ENCODE measurements around the gene TNS4.

DNA sequence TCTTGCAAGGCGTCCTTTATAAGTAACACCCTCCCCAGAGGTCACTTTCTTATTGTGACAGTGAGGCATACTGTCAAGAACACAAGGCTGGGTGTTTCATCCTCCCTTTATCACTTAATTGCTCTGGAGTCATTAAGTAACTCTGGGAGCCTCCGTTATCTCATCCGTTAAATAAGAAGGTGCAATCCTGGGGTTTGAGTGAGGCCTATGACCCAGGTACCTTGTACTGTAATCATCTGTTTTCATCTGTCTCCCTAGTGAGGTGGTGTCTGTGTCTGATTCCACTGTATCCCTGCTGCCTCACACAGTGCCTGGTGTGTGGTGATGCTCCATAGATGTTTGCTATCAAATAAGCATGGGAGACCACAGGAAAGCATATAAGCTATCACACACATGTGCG lies 17.7 kb downstream of the TNS4 start:
- TF ChIP-seq, protein P1, sequence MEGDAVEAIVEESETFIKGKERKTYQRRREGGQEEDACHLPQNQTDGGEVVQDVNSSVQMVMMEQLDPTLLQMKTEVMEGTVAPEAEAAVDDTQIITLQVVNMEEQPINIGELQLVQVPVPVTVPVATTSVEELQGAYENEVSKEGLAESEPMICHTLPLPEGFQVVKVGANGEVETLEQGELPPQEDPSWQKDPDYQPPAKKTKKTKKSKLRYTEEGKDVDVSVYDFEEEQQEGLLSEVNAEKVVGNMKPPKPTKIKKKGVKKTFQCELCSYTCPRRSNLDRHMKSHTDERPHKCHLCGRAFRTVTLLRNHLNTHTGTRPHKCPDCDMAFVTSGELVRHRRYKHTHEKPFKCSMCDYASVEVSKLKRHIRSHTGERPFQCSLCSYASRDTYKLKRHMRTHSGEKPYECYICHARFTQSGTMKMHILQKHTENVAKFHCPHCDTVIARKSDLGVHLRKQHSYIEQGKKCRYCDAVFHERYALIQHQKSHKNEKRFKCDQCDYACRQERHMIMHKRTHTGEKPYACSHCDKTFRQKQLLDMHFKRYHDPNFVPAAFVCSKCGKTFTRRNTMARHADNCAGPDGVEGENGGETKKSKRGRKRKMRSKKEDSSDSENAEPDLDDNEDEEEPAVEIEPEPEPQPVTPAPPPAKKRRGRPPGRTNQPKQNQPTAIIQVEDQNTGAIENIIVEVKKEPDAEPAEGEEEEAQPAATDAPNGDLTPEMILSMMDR (conservative IDR thresholded peaks at IDR 0.05 in 1 of 2, IDR thresholded peaks at IDR 0.05 in 1 of 2; ENCODE audit: low read depth in 1 of 2, low read length in 2 of 2): no peak
- no peak for TF ChIP-seq EZH2 (IDR thresholded peaks at IDR 0.05; ENCODE audit: low read length, missing control alignments)

Measured in fibroblast of lung (primary cell).